Neural cell (in vitro differentiated cells): Measurements from ENCODE around the gene RELN. TPM values are rescaled to one million over a fixed set of nuclear protein-coding genes. Genes with fewer than 3 reads are reported as not detected.

ENCODE experiments used
- H2AFZ ChIP-seq: fragments of 200-600, 300-800 bp; sonication (generic), shearing (Covaris generic); 2 replicates; pipeline ENCODE4 v1.6.0; 2014; ENCODE audit warnings: low read depth, mild to moderate bottlenecking, antibody characterized with exemption, low read length, moderate library complexity
- H3F3A ChIP-seq: fragments of 200-600 bp; shearing (Covaris generic); 2 replicates; pipeline ENCODE4 v1.6.1; 2016; ENCODE audit warnings: mild to moderate bottlenecking, moderate library complexity, mixed read lengths, antibody characterized with exemption, low read length; ENCODE audit not compliant: insufficient read depth, poor library complexity, severe bottlenecking
- H3K27ac ChIP-seq: fragments of 200-600, 300-800 bp; sonication (generic), shearing (Covaris generic); 2 replicates; pipeline ENCODE4 v1.5.1; 2014; ENCODE audit warnings: mild to moderate bottlenecking, low read length, moderate library complexity
- H3K27me3 ChIP-seq: fragments of 300-800, 200-600 bp; sonication (generic), shearing (Covaris generic); 2 replicates; pipeline ENCODE4 v1.6.0; 2014; ENCODE audit warnings: mild to moderate bottlenecking, low read depth, low read length, moderate library complexity; ENCODE audit not compliant: insufficient read depth
- H3K36me3 ChIP-seq: fragments of 300-800, 200-600 bp; sonication (generic), shearing (Covaris generic); 2 replicates; pipeline ENCODE4 v1.5.1; 2014; ENCODE audit warnings: mild to moderate bottlenecking, antibody characterized with exemption, low read length, moderate library complexity; ENCODE audit not compliant: insufficient read depth
- H3K4me2 ChIP-seq: fragments of 300-800, 200-600 bp; sonication (generic), shearing (Covaris generic); 2 replicates; pipeline ENCODE4 v1.6.0; 2014; ENCODE audit warnings: mild to moderate bottlenecking, low read length
- H3K4me3 ChIP-seq: fragments of 300-800, 200-600 bp; sonication (generic), shearing (Covaris generic); 2 replicates; pipeline ENCODE4 v1.5.1; 2014; ENCODE audit warnings: mild to moderate bottlenecking, low read length, moderate library complexity
- H3K79me2 ChIP-seq: fragments of 200-600 bp; shearing (Covaris generic); replicated peaks from 2 replicates; pipeline ENCODE4 v1.6.0; 2014; ENCODE audit warnings: mild to moderate bottlenecking, low read length, moderate library complexity; ENCODE audit not compliant: insufficient read depth
- H3K9ac ChIP-seq: fragments of 300-800, 200-600 bp; sonication (generic), shearing (Covaris generic); 2 replicates; pipeline ENCODE4 v1.6.1; 2016; ENCODE audit warnings: mild to moderate bottlenecking, low read length, mixed read lengths
- H3K9me2 ChIP-seq: fragments of 200-600 bp; shearing (Covaris generic); 2 replicates; pipeline ENCODE4 v1.6.1; 2016; ENCODE audit warnings: mild to moderate bottlenecking, low read length, mixed read lengths; ENCODE audit not compliant: insufficient read depth
- H3K9me3 ChIP-seq: fragments of 200-600, 300-800 bp; sonication (generic), shearing (Covaris generic); 2 replicates; pipeline ENCODE4 v1.6.1; 2016; ENCODE audit warnings: mild to moderate bottlenecking, mixed run types, low read length, moderate library complexity, mixed read lengths
- H4K20me1 ChIP-seq: fragments of 200-600 bp; shearing (Covaris generic); 2 replicates; pipeline ENCODE4 v1.6.1; 2016; ENCODE audit warnings: mild to moderate bottlenecking, mixed run types; ENCODE audit not compliant: insufficient read depth
- EP300 ChIP-seq: fragments of 450-650 bp; conservative IDR thresholded peaks from 2 replicates; pipeline ENCODE4 v1.6.1; 2014; ENCODE audit warnings: antibody characterized with exemption, mild to moderate bottlenecking, moderate library complexity; ENCODE audit not compliant: poor library complexity, severe bottlenecking
- EZH2 ChIP-seq: fragments of 200-600, 300-800 bp; shearing (Covaris generic), sonication (generic); IDR thresholded peaks from 2 replicates; pipeline ENCODE4 v1.6.1; 2014; ENCODE audit warnings: antibody characterized with exemption, low read length, borderline replicate concordance, mild to moderate bottlenecking; ENCODE audit not compliant: insufficient read depth, poor library complexity, severe bottlenecking
- MXI1 ChIP-seq: fragments of 450-650 bp; conservative IDR thresholded peaks from 2 replicates; pipeline ENCODE4 v1.6.1; 2014; ENCODE audit warnings: antibody characterized with exemption, mild to moderate bottlenecking; ENCODE audit not compliant: poor library complexity, severe bottlenecking
- POLR2AphosphoS5 ChIP-seq: IDR thresholded peaks from 2 replicates; pipeline ENCODE4 v1.6.1; 2012
- RAD21 ChIP-seq: fragments of 450-650 bp; conservative IDR thresholded peaks from 2 replicates; pipeline ENCODE4 v1.6.1; 2014; ENCODE audit warnings: antibody characterized with exemption, mild to moderate bottlenecking, moderate library complexity
- SMC3 ChIP-seq: fragments of 450-650 bp; conservative IDR thresholded peaks from 2 replicates; pipeline ENCODE4 v1.6.1; 2014; ENCODE audit warnings: antibody characterized with exemption, mild to moderate bottlenecking, moderate library complexity; ENCODE audit not compliant: poor library complexity
- TAF1 ChIP-seq: IDR thresholded peaks from 2 replicates; pipeline ENCODE4 v1.6.1; 2012; ENCODE audit warnings: low read depth
- polyA plus RNA-seq: library from polyadenylated mRNA; depleted of rRNA; stranded (reverse); fragments of >200 nt; gene quantifications from 2 replicates; pipeline ENCODE4 v1.2.3, GENCODE V29; 2014
- TF ChIP-seq, protein P1 (sequence below): fragments of 450-650 bp; IDR thresholded peaks from 2 replicates; pipeline ENCODE4 v1.5.1; 2014; ENCODE audit warnings: antibody characterized with exemption, mild to moderate bottlenecking, moderate library complexity; ENCODE audit not compliant: poor library complexity, severe bottlenecking
- TF ChIP-seq, protein P2 (sequence below): IDR thresholded peaks from 2 replicates; pipeline ENCODE4 v1.6.1; 2012; ENCODE audit warnings: borderline replicate concordance

The RELN gene
- polyA plus RNA-seq, 1 donor from 2014 or later = 178 TPM

DNA sequence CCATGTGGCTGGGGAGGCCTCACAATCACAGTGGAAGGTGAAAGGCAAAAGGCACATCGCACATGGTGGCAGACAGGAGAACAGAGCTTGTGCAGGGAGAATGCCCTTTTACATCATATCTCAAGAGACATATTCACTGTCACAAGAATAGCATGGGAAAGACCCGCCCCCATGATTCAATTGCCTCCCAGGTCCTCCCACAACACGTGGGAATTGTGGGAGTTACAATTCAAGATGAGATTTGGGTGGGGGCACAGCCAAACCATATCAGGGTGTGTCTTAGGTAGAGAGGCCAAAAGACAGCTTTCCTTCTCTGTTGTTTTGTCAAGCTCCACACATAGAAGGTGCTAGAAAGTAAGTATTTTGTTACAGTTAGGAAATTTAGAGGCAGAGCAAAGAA lies 522.6 kb downstream of the RELN start:
- Histone ChIP-seq H4K20me1 (no peaks in the 10 kb centered on the region), H3K4me3 (no peak overlapping the region), H3K9me2 (no peaks in the 10 kb centered on the region), H3K9ac (no peak overlapping the region), H3K36me3 (no peaks in the 10 kb centered on the region), H3K9me3 (no peaks in the 10 kb centered on the region), H3K27me3 (no peaks in the 10 kb centered on the region), H3F3A (no peaks in the 10 kb centered on the region), H2AFZ (no peak overlapping the region), H3K4me2 (no peak overlapping the region), H3K79me2 (no peaks in the 10 kb centered on the region), H3K27ac (no peak overlapping the region)
- TF ChIP-seq EZH2 (no peak), EP300 (no peak), SMC3 (no peak), TAF1 (no peak), MXI1 (no peak), POLR2AphosphoS5 (no peak)
- TF ChIP-seq, protein P1, sequence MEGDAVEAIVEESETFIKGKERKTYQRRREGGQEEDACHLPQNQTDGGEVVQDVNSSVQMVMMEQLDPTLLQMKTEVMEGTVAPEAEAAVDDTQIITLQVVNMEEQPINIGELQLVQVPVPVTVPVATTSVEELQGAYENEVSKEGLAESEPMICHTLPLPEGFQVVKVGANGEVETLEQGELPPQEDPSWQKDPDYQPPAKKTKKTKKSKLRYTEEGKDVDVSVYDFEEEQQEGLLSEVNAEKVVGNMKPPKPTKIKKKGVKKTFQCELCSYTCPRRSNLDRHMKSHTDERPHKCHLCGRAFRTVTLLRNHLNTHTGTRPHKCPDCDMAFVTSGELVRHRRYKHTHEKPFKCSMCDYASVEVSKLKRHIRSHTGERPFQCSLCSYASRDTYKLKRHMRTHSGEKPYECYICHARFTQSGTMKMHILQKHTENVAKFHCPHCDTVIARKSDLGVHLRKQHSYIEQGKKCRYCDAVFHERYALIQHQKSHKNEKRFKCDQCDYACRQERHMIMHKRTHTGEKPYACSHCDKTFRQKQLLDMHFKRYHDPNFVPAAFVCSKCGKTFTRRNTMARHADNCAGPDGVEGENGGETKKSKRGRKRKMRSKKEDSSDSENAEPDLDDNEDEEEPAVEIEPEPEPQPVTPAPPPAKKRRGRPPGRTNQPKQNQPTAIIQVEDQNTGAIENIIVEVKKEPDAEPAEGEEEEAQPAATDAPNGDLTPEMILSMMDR = no peak

DNA sequence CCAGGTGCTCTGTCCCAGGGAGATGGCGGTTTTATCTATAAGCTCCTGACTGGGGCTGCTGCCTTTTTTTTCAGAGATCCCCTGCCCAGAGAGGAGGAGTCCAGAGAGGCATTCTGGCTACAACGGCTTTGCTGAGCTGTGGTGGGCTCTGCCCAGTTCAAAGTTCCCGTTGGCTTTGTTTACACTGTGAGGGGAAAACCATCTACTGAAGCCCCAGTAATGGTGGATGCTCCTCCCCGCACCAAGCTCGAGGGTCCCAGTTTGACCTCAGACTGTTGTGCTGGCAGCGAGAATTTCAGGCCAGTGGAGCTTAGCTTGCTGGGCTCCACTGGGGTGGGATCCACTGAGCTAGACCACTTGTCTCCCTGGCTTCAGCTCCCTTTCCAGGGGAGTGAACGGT lies 527.1 kb downstream of the RELN start:
- no peak overlapping the region for H3K4me3 ChIP-seq
- no peaks in the 10 kb centered on the region for H3K9me2 ChIP-seq
- H3K4me2 ChIP-seq = no peak overlapping the region
- H3K27me3 ChIP-seq = no peaks in the 10 kb centered on the region
- no peaks in the 10 kb centered on the region for H3K36me3 ChIP-seq
- no peaks in the 10 kb centered on the region for H3K79me2 ChIP-seq
- no peak overlapping the region for H3K9ac ChIP-seq
- TF ChIP-seq EZH2 = no peak
- TF ChIP-seq EP300 = no peak
- TF ChIP-seq TAF1 = no peak
- TF ChIP-seq, protein P2, sequence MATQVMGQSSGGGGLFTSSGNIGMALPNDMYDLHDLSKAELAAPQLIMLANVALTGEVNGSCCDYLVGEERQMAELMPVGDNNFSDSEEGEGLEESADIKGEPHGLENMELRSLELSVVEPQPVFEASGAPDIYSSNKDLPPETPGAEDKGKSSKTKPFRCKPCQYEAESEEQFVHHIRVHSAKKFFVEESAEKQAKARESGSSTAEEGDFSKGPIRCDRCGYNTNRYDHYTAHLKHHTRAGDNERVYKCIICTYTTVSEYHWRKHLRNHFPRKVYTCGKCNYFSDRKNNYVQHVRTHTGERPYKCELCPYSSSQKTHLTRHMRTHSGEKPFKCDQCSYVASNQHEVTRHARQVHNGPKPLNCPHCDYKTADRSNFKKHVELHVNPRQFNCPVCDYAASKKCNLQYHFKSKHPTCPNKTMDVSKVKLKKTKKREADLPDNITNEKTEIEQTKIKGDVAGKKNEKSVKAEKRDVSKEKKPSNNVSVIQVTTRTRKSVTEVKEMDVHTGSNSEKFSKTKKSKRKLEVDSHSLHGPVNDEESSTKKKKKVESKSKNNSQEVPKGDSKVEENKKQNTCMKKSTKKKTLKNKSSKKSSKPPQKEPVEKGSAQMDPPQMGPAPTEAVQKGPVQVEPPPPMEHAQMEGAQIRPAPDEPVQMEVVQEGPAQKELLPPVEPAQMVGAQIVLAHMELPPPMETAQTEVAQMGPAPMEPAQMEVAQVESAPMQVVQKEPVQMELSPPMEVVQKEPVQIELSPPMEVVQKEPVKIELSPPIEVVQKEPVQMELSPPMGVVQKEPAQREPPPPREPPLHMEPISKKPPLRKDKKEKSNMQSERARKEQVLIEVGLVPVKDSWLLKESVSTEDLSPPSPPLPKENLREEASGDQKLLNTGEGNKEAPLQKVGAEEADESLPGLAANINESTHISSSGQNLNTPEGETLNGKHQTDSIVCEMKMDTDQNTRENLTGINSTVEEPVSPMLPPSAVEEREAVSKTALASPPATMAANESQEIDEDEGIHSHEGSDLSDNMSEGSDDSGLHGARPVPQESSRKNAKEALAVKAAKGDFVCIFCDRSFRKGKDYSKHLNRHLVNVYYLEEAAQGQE = no peak
- TF ChIP-seq RAD21 = no peak
- TF ChIP-seq, protein P1 = no peak
- no peak for TF ChIP-seq MXI1
- TF ChIP-seq POLR2AphosphoS5 = no peak
- no peak overlapping the region for H3K27ac ChIP-seq
- H3K9me3 ChIP-seq = no peaks in the 10 kb centered on the region
- no peaks in the 10 kb centered on the region for H4K20me1 ChIP-seq
- H2AFZ ChIP-seq = no peak overlapping the region
- H3F3A ChIP-seq = no peaks in the 10 kb centered on the region
